HepG2 (cell line): Measurements from ENCODE around the gene KDM4F. TPM values are rescaled to one million over a fixed set of nuclear protein-coding genes. Genes with fewer than 3 reads are reported as not detected.
A peak's percentile ranks its signal among the peaks of the same experiment; 100 is the strongest.

Source experiments
- GATA4 ChIP-seq: sonication (generic); IDR thresholded peaks from 2 replicates; pipeline ENCODE4 v1.6.1; 2016; ENCODE audit warnings: antibody characterized with exemption, low read depth, borderline replicate concordance
- MTF1 ChIP-seq: sonication (generic); formaldehyde crosslinking; IDR thresholded peaks from 2 replicates; pipeline ENCODE4 v1.5.0; 2020; ENCODE audit warnings: missing genetic modification reagents
- REST ChIP-seq, 2 experiments: IDR thresholded peaks; 2 replicates each; pipeline ENCODE4 v1.6.1; 2011 to 2012; ENCODE audit warnings: low read length in 2 of 2, borderline replicate concordance in 1 of 2, low read depth in 1 of 2, mild to moderate bottlenecking in 1 of 2, moderate library complexity in 1 of 2
- ZBTB3 ChIP-seq: sonication (generic); formaldehyde crosslinking; IDR thresholded peaks from 2 replicates; pipeline ENCODE4 v1.4.0; 2020; ENCODE audit warnings: low read depth, mild to moderate bottlenecking, moderate library complexity, missing genetic modification reagents, borderline replicate concordance
- ZBTB42 ChIP-seq: sonication (generic); formaldehyde crosslinking; IDR thresholded peaks from 2 replicates; pipeline ENCODE4 v1.5.0; 2020; ENCODE audit warnings: mild to moderate bottlenecking, missing genetic modification reagents
- ZIK1 ChIP-seq: sonication (generic); formaldehyde crosslinking; IDR thresholded peaks from 2 replicates; pipeline ENCODE4 v1.5.0; 2020; ENCODE audit warnings: mild to moderate bottlenecking, low read depth, missing genetic modification reagents, borderline replicate concordance
- ZNF564 ChIP-seq: sonication (generic); formaldehyde crosslinking; IDR thresholded peaks from 2 replicates; pipeline ENCODE4 v1.8.1; 2023; ENCODE audit warnings: mild to moderate bottlenecking, missing genetic modification reagents
- polyA plus RNA-seq, 8 experiments: library from polyadenylated mRNA; depleted of rRNA in 3 of 8; stranded (reverse) in 7 of 8; unstranded in 1 of 8; fragments of >200 nt; fragmentation: Illumina TruSeq in 4 of 8; extraction: Trizol in 4 of 8; gene quantifications; 2 replicates each; pipeline versions ENCODE4 v1.2.1 to v1.2.3, GENCODE V29; 2011 to 2016; ENCODE audit warnings: low read depth in 4 of 8, missing spikeins in 1 of 8, mixed read lengths in 1 of 8; ENCODE audit not compliant: insufficient read depth in 1 of 8
- total RNA-seq, 5 experiments: library from RNA; depleted of rRNA; stranded (reverse); fragments of >200 nt; fragmentation: Illumina TruSeq; extraction: Trizol; gene quantifications; 2 replicates each; pipeline ENCODE4 v1.2.3, GENCODE V29; 2016; ENCODE audit warnings: low read depth in 1 of 5
- TF ChIP-seq, protein P1 (sequence below): sonication (generic); formaldehyde crosslinking; IDR thresholded peaks from 2 replicates; pipeline ENCODE4 v1.4.0; 2020; ENCODE audit warnings: missing genetic modification reagents, borderline replicate concordance
- TF ChIP-seq, protein P2 (sequence below): sonication (generic); formaldehyde crosslinking; IDR thresholded peaks from 2 replicates; pipeline ENCODE4 v1.5.0; 2020; ENCODE audit warnings: mild to moderate bottlenecking, missing genetic modification reagents
- TF ChIP-seq, protein P3 (sequence below): sonication (generic); formaldehyde crosslinking; IDR thresholded peaks from 2 replicates; pipeline ENCODE4 v1.9.0; 2021; ENCODE audit warnings: missing genetic modification reagents, mild to moderate bottlenecking, borderline replicate concordance

KDM4F gene
- total and polyA plus RNA-seq, 2 of the 13 experiments (the other 11 are each of a cell fraction or from before 2014, with no cell fraction given) = not detected

DNA sequence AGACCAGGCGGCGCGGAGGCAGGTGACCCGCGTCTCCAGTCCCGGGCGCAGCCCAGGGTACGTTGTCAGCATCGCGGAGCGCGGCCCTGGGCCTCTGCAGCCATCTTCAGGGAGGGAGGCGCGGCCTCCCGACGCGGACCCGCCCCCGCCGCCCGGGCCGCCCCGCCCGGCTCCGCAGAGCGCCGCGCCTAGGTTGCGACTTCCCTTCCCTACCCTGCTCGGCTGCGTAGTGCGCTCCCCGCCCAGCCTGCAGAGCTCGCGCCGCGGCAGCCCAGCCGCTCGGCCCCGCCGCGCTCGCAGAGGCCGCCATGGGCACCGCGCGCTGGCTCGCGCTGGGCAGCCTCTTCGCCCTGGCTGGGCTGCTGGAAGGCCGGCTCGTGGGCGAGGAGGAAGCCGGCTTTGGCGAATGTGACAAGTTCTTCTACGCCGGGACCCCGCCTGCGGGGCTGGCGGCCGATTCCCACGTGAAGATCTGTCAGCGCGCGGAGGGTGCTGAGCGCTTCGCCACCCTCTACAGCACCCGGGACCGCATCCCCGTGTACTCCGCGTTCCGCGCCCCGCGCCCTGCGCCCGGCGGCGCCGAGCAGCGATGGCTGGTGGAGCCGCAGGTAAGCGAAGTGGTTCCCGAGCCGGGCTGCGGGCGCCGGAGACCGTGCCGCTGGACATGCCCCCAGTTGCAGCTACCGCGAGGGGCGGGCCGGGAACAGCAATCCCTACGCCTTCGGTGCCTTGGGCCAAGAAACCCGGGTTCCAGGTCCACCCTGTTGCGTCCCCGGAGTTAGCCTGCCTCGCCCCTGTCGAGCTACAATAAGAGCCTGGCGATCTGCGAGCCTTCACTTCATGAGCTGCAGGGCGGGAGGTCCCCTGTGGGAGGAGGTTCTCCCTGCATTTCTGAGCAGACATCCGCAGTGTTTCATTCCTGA lies 40.7 kb downstream of the KDM4F start, which contains the start of gene ENDOD1 (continued):
- TF ChIP-seq ZBTB3 (CRISPR knock-in tag) (0 out of 2 replicates have a peak, but pooled peaks have one; percentile 35), GATA4 (no peak), ZBTB42 (CRISPR knock-in tag) (no peak), ZIK1 (peak; percentile 70; the same call in 1 of the 2 replicates), MTF1 (CRISPR knock-in tag) (no peak), ZNF564 (CRISPR knock-in tag) (peak; percentile 56; the same call in 1 of the 2 replicates), REST (IDR thresholded peaks at IDR 0.05; ENCODE audit: borderline replicate concordance in 1 of 2, low read depth in 1 of 2, low read length in 2 of 2) (no peak)
- TF ChIP-seq, protein P1, sequence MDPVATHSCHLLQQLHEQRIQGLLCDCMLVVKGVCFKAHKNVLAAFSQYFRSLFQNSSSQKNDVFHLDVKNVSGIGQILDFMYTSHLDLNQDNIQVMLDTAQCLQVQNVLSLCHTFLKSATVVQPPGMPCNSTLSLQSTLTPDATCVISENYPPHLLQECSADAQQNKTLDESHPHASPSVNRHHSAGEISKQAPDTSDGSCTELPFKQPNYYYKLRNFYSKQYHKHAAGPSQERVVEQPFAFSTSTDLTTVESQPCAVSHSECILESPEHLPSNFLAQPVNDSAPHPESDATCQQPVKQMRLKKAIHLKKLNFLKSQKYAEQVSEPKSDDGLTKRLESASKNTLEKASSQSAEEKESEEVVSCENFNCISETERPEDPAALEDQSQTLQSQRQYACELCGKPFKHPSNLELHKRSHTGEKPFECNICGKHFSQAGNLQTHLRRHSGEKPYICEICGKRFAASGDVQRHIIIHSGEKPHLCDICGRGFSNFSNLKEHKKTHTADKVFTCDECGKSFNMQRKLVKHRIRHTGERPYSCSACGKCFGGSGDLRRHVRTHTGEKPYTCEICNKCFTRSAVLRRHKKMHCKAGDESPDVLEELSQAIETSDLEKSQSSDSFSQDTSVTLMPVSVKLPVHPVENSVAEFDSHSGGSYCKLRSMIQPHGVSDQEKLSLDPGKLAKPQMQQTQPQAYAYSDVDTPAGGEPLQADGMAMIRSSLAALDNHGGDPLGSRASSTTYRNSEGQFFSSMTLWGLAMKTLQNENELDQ (CRISPR knock-in tag) = no peak
- TF ChIP-seq, protein P2, sequence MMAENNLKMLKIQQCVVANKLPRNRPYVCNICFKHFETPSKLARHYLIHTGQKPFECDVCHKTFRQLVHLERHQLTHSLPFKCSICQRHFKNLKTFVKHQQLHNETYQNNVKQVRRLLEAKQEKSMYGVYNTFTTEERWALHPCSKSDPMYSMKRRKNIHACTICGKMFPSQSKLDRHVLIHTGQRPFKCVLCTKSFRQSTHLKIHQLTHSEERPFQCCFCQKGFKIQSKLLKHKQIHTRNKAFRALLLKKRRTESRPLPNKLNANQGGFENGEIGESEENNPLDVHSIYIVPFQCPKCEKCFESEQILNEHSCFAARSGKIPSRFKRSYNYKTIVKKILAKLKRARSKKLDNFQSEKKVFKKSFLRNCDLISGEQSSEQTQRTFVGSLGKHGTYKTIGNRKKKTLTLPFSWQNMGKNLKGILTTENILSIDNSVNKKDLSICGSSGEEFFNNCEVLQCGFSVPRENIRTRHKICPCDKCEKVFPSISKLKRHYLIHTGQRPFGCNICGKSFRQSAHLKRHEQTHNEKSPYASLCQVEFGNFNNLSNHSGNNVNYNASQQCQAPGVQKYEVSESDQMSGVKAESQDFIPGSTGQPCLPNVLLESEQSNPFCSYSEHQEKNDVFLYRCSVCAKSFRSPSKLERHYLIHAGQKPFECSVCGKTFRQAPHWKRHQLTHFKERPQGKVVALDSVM (CRISPR knock-in tag) = peak; percentile 57; the same call in 1 of the 2 replicates
- TF ChIP-seq, protein P3, sequence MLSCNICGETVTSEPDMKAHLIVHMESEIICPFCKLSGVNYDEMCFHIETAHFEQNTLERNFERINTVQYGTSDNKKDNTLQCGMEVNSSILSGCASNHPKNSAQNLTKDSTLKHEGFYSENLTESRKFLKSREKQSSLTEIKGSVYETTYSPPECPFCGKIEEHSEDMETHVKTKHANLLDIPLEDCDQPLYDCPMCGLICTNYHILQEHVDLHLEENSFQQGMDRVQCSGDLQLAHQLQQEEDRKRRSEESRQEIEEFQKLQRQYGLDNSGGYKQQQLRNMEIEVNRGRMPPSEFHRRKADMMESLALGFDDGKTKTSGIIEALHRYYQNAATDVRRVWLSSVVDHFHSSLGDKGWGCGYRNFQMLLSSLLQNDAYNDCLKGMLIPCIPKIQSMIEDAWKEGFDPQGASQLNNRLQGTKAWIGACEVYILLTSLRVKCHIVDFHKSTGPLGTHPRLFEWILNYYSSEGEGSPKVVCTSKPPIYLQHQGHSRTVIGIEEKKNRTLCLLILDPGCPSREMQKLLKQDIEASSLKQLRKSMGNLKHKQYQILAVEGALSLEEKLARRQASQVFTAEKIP = no peak
- TF ChIP-seq, all 625 proteins: peak for 80
